Activated CD4-positive, CD25-positive, alpha-beta regulatory T cell treated with anti-CD3 and anti-CD28 coated beads, Interleukin-2, amount 50 U/mL, for 72 hours (primary cell): ENCODE data around the gene OSCP1.
A peak's percentile ranks its signal among the peaks of the same experiment; 100 is the strongest.
"Not testable (repeated sequence)": the region's sequence is repeated elsewhere in the genome, so short reads cannot be mapped to it uniquely, and the experiment has no call there.

Source experiments
- DNase-seq: peaks from one replicate; pipeline ENCODE4 v3.0.0; 2021

Gene OSCP1

GRCh38 chr1:36450270-36450918, at the start of gene OSCP1:
Gene OSCP1 (minus strand): TSS chr1:36450451. CDS start chr1:36450369, 82 bp downstream.
- DNase-seq, result peak; percentile 88

- no peak for DNase-seq
Observed at GRCh38 chr1:36497207-36497606, 47.0 kb upstream of the OSCP1 start.

GRCh38 chr1:36494971-36495370, 44.7 kb upstream of the OSCP1 start:
- DNase-seq, result no peak

GRCh38 chr1:36493524-36493923, 43.3 kb upstream of the OSCP1 start:
- DNase-seq, result no peak

- DNase-seq, result no peak
Observed at GRCh38 chr1:36492491-36492890, 42.2 kb upstream of the OSCP1 start.

GRCh38 chr1:36489258-36490051, 39.2 kb upstream of the OSCP1 start:
- not testable (repeated sequence) for DNase-seq

- no peak for DNase-seq
Observed at GRCh38 chr1:36487906-36488305, 37.7 kb upstream of the OSCP1 start.

- DNase-seq, result not testable (repeated sequence)
Observed at GRCh38 chr1:36487336-36487725, 37.1 kb upstream of the OSCP1 start.

GRCh38 chr1:36486439-36487335, 36.4 kb upstream of the OSCP1 start:
- no peak for DNase-seq

- DNase-seq, result no peak
Observed at GRCh38 chr1:36486093-36486438, 35.8 kb upstream of the OSCP1 start.

- DNase-seq, result no peak
Observed at GRCh38 chr1:36484099-36484498, 33.8 kb upstream of the OSCP1 start.

GRCh38 chr1:36482724-36483388, 32.6 kb upstream of the OSCP1 start, which contains the start of gene CSF3R:
Gene CSF3R (minus strand): TSS chr1:36482913. CDS start chr1:36479496, 3,417 bp downstream.
- no peak for DNase-seq

- DNase-seq, result no peak
Observed at GRCh38 chr1:36481771-36482723, 31.8 kb upstream of the OSCP1 start.

- DNase-seq, result peak; percentile 0
Observed at GRCh38 chr1:36481091-36481490, 30.8 kb upstream of the OSCP1 start.

- DNase-seq, result no peak
Observed at GRCh38 chr1:36480161-36480560, 29.9 kb upstream of the OSCP1 start.

GRCh38 chr1:36479505-36480051, 29.3 kb upstream of the OSCP1 start:
- no peak for DNase-seq

- not testable (repeated sequence) for DNase-seq
Observed at GRCh38 chr1:36477615-36478014, 27.4 kb upstream of the OSCP1 start.

GRCh38 chr1:36476945-36477344, 26.7 kb upstream of the OSCP1 start:
- DNase-seq, result no peak

- DNase-seq, result no peak
Observed at GRCh38 chr1:36475910-36476604, 25.8 kb upstream of the OSCP1 start.

GRCh38 chr1:36475341-36475740, 25.1 kb upstream of the OSCP1 start:
- no peak for DNase-seq

GRCh38 chr1:36472656-36473055, 22.4 kb upstream of the OSCP1 start:
- DNase-seq, result no peak
